ENCODE measurements around the gene ZNF280D.
"Not testable (repeated sequence)": the region's sequence is repeated elsewhere in the genome, so short reads cannot be mapped to it uniquely, and the experiment has no call there.

The ZNF280D gene, protein sequence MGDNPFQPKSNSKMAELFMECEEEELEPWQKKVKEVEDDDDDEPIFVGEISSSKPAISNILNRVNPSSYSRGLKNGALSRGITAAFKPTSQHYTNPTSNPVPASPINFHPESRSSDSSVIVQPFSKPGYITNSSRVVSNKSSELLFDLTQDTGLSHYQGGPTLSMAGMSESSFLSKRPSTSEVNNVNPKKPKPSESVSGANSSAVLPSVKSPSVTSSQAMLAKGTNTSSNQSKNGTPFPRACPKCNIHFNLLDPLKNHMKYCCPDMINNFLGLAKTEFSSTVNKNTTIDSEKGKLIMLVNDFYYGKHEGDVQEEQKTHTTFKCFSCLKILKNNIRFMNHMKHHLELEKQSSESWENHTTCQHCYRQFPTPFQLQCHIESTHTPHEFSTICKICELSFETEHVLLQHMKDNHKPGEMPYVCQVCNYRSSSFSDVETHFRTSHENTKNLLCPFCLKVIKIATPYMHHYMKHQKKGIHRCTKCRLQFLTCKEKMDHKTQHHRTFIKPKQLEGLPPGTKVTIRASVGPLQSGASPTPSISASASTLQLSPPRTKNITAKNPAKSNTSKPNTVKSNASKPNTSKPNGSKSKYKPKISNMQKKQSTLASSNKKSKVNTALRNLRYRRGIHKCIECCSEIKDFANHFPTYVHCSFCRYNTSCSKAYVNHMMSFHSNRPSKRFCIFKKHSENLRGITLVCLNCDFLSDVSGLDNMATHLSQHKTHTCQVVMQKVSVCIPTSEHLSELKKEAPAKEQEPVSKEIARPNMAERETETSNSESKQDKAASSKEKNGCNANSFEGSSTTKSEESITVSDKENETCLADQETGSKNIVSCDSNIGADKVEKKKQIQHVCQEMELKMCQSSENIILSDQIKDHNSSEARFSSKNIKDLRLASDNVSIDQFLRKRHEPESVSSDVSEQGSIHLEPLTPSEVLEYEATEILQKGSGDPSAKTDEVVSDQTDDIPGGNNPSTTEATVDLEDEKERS

DNA sequence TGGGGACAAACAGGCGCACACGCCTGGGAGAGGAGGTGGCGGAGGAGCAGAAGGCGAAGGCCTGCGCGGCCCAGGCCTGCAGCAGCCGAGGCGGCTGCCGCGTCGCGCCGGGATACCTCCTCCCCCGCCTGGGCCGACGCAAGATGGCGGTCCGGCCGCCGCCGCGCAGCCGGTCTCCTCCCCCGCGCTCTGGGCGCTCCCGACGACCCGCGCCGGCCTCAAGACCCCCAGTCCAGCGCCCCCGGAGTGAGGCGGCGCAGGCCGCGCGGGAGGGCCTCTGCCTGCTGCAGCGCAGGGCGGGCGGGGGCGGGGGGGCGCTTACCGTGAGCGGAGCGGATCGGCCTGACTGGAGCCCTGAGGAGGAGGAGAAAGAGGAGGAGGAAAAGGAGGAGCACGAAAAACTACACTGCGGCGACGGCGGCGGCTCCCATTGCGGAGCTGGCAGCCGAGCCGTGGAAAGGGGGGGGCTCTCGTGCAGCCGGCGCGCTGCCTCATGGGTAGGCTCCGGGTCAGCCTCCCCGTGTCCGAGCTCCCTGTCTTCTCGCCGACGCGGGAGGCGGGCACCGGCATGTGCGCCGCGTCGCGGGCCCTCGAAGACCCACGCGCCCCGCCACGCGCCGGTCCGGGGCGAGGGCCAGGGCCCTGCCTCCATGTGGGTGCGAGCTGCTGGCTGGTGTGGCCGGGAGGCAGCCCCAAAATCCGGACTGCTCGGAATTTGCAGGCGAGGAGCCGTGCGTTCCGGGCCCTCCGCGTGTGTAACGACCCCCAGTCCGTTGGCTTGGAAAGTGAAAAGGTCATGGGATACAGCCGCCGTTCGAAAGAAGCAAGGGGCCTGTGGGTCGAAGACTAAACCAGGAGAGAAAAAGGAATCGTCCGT lies at the start of gene ZNF280D:
Gene ZNF280D, minus strand, starts transcription at position 374 of the 877 bp plus-strand sequence. CDS start 26,400 bp downstream, outside the sequence.
- TF ChIP-seq, protein P1, sequence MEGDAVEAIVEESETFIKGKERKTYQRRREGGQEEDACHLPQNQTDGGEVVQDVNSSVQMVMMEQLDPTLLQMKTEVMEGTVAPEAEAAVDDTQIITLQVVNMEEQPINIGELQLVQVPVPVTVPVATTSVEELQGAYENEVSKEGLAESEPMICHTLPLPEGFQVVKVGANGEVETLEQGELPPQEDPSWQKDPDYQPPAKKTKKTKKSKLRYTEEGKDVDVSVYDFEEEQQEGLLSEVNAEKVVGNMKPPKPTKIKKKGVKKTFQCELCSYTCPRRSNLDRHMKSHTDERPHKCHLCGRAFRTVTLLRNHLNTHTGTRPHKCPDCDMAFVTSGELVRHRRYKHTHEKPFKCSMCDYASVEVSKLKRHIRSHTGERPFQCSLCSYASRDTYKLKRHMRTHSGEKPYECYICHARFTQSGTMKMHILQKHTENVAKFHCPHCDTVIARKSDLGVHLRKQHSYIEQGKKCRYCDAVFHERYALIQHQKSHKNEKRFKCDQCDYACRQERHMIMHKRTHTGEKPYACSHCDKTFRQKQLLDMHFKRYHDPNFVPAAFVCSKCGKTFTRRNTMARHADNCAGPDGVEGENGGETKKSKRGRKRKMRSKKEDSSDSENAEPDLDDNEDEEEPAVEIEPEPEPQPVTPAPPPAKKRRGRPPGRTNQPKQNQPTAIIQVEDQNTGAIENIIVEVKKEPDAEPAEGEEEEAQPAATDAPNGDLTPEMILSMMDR (IDR thresholded peaks at IDR 0.05; ENCODE audit: extremely low read depth, missing control alignments), result no peak
- DNase-seq (ENCODE audit: low spot score), result peak; percentile 90

DNA sequence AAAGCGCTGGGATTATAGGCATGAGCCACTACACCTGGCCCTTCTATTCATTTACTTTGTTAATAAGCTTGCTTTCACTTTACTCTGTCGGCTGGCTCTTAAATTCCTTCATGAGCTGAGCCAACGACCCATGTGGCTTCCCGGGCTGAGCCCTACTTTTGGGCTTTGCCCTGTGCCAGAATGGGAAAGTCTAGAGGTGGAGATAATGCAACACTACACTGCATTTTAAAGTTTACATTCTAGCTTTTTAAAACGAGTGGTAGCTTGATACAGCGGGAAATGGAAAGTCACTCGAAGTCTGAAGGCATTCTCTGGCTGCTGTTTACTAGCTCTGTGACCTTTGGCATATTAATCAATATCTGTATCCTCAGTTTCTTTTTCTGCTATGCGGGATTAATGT lies 49.0 kb upstream of the ZNF280D start:
- no peak for DNase-seq (ENCODE audit: low spot score)
- TF ChIP-seq, protein P1 (IDR thresholded peaks at IDR 0.05; ENCODE audit: extremely low read depth, missing control alignments), result no peak

DNA sequence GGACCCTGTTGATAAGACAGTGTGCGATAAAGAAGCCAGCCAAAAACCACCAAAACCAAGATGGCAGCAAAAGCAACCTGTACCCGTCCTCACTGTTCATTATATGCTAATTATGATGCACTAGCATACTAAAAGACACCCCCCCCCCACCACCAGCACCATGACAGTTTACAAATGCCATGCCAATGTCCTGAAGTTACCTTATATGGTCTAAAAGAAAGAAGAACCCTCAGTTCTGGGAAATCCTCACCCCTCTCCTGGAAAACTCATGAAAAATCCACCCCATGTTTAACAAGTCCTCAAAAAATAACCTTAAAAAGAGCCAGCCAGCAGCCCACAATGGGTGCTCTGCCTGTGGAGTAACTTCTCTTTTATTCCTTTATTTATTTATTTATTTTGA lies 48.4 kb upstream of the ZNF280D start:
- DNase-seq (ENCODE audit: low spot score), result no peak
- TF ChIP-seq, protein P1 (IDR thresholded peaks at IDR 0.05; ENCODE audit: extremely low read depth, missing control alignments), result no peak

DNA sequence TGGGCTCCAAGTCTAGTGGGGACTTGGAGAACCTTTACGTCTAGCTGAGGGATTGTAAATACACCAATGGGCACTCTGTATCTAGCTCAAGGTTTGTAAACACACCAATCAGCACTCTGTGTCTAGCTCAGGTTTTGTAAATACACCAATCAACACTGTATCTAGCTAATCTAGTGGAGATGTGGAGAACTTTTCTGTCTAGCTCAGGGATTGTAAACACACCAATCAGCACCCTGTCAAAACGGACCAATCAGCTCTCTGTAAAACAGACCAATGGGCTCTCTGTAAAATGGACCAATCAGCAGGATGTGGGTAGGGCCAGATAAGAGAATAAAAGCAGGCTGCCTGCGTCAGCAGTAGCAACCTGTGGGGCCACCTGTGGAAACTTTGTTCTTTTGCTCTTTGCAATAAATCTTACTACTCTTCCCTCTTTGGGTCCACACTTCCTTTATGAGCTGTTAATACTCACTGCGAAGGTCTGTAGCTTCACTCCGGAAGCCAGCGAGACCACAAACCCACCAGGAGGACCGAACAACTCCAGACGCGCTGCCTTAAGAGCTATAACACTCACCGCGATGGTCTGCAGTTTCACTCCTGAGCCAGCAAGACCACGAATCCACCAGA lies 46.9 kb upstream of the ZNF280D start:
- DNase-seq (ENCODE audit: low spot score), result not testable (repeated sequence)

DNA sequence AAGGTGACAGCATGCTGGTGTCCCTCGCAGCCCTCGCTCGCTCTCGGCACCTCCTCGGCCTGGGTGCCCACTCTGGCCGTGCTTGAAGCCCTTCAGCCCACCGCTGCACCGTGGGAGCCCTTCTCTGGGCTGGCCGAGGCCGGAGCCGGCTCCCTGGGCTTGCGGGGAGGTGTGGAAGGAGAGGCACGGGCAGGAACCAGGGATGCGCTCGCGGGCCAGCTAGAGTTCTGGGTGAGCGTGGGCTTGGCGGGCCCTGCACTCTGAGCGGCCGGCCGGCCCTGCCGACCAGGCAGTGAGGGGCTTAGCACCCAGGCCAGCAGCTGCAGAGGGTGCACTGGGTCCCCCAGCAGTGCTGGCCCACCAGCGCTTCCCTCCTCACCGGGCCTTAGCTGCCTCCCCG lies 46.1 kb upstream of the ZNF280D start:
- not testable (repeated sequence) for DNase-seq (ENCODE audit: low spot score)

DNA sequence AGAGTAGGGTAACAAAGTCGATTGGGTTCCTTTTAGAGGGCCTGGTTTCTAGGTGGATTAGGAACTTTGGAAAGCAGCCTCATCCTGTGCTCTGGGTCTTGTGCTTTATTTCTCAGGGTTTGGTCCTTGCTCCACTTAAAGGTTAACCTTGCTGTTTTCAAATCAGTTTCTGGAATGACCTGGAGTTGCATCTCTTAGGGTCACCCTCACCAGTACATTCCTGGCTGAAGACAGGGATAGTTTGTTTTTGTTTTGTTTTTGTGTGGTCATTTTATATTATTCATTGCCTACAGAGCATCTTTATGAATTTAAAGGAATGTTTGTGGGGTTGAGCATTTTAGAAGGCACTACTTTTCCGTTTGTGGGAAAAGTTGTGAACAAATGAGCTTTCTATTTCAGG lies 45.5 kb upstream of the ZNF280D start:
- TF ChIP-seq, protein P1 (IDR thresholded peaks at IDR 0.05; ENCODE audit: extremely low read depth, missing control alignments), result no peak
- DNase-seq (ENCODE audit: low spot score), result no peak

DNA sequence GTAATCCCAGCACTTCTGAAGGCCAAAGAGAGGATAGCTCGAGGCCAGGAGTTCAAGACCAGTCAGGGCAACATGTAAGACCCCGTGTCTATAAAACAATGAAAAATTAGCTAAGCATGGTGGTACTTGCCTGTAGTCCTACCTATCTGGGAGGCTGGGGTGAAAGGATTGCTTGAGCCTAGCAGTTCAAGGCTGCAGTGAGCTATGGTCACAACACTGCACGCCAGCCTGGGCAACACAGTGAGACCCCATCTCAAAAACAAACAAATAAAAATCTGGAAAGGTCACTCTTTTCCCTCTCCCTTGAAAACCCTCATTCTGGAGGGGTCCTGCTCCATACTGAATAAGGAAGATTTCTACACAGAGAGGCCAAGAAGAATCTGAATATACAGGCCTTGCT lies 43.5 kb upstream of the ZNF280D start:
- DNase-seq (ENCODE audit: low spot score), result no peak
- TF ChIP-seq, protein P1 (IDR thresholded peaks at IDR 0.05; ENCODE audit: extremely low read depth, missing control alignments), result no peak
